GM12874 (cell line): ENCODE results near the gene HSPA9.

Experiments used
- TF ChIP-seq, protein P1 (sequence below): IDR thresholded peaks from 2 replicates; pipeline ENCODE4 v1.5.1; 2011; ENCODE audit warnings: low read depth, mild to moderate bottlenecking, control low read depth, low read length, moderate library complexity; ENCODE audit not compliant: insufficient read depth

Gene HSPA9

DNA sequence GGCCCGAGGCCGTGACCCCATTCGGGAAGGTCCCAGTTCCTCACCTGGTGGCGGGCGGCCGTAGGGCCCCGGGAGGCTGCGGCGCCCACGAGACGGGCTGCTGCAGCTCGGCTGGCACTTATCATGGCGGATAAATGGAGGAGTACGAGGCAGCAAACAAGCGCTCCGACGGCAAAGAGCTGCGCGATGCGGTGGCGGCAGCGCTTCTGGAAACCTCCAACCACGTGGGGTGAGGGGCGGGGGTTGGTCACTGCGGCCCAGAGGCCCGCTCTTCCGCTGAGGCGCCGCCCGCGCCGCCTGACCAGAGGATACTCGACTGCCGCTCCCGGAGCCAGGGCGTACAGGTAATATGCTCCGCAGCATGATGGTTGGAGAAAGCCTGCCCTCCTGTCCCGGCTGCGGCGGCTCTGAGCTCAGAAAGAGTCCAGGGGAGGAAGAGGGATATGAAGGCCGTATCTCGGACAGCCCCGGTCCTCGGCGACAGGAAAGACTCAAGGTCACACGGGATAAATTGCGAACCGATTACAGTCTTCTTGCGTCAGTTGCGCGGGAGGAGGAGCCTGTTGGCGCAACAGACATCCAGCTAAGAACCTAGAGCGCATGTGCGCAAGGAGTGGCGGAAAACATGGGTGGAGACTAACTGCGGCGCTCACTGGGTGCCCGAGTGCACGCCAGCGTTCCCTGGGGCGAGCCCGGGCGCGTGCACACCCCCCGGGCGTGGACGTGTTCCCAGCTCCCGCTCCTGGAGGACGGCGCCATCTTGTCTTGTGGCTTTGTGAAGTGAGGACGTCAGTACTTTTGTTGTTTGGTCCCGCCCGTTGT, at the start of gene HSPA9:
Gene HSPA9 (minus strand): TSS at position 208 of the 822 bp plus-strand sequence. CDS start 83 bp downstream, at position 125.
- TF ChIP-seq, protein P1, sequence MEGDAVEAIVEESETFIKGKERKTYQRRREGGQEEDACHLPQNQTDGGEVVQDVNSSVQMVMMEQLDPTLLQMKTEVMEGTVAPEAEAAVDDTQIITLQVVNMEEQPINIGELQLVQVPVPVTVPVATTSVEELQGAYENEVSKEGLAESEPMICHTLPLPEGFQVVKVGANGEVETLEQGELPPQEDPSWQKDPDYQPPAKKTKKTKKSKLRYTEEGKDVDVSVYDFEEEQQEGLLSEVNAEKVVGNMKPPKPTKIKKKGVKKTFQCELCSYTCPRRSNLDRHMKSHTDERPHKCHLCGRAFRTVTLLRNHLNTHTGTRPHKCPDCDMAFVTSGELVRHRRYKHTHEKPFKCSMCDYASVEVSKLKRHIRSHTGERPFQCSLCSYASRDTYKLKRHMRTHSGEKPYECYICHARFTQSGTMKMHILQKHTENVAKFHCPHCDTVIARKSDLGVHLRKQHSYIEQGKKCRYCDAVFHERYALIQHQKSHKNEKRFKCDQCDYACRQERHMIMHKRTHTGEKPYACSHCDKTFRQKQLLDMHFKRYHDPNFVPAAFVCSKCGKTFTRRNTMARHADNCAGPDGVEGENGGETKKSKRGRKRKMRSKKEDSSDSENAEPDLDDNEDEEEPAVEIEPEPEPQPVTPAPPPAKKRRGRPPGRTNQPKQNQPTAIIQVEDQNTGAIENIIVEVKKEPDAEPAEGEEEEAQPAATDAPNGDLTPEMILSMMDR, result no peak

GRCh38 chr5:138623053-138623452, 47.9 kb upstream of the HSPA9 start:
- TF ChIP-seq, protein P1, result no peak

DNA sequence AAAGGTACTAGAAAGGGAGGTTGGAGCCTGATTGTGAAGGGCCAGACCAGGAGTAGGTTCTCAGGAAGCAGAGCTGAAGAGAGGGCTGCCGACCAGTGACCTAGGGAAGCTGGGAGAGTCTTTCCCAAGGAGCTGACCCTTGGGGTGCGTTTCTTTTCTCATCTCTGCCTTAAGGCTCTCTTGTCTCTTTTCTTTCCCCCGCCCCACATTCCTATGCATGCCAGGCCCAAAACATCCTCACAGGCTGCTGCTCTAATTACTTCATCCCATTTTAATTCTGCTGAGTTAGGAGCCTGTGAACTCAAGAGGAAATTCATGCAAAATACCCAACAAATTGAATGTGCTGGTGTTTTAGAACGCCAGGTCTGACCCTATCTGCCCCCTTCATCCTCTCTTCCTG, 46.9 kb upstream of the HSPA9 start:
- TF ChIP-seq, protein P1, result no peak

- TF ChIP-seq, protein P1, result no peak
Observed at GRCh38 chr5:138620663-138621224, 45.5 kb upstream of the HSPA9 start.

DNA sequence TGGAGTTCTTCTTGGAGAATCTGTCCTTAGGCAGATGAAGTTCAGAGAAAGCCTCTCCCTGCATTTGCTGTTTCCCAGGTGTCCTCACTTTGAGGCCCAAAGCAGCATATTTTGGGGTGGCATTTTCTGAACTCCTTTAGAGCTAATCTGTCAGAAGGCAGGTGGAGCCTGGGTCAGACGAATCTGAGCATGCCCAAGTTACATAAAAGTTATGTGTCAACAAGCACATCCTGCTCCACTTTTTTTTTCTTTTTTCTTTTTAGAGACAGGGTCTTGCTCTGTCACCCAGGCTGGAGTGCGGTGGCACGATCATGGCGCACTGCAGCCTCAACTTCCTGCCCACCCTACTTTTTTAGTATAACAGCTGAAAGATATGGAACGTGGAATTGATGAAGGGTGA, 41.3 kb upstream of the HSPA9 start:
- TF ChIP-seq, protein P1, result no peak

GRCh38 chr5:138615461-138615860, 40.3 kb upstream of the HSPA9 start:
- TF ChIP-seq, protein P1, result no peak

DNA sequence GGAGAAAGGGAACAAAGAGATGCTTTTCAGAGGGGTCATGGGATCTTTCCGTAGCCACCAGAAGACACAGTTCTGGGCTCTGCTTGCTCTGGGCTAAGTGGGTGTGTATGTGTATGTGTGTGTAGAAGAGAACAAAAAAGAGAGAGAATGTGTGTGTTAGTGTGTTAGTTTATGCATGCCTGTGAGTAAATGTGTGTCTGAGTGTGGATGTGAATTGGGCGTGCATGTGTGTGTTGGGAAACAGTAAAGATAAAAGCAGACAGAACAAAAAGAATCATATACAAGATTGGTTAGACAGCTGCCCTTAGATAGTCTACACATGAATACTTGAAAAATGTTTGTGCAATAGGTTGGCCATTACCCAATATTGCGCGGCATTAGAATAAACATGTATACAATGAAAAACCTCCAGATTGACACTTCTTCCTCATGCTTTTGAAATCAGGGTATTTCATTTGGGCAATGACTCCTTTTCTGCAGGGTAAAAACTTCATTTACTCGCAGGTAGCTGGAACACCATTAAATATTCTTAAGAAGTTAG, 36.5 kb upstream of the HSPA9 start:
- TF ChIP-seq, protein P1, result no peak
